Measurements from ENCODE around the gene MUSTN1. TPM values are rescaled to one million over a fixed set of nuclear protein-coding genes. Genes with fewer than 3 reads are reported as not detected.

The MUSTN1 gene
- not detected in 2 replicates for total RNA-seq

GRCh38 chr3:52834871-52835501 is at the start of gene MUSTN1:
MUSTN1 (minus strand) TSS chr3:52835019; CDS start chr3:52834948, 71 bp downstream.

GRCh38 chr3:52830535-52831258 is 4.1 kb downstream of the MUSTN1 start, which contains the start of gene ITIH4:
ITIH4 (minus strand) TSS chr3:52830672; CDS start chr3:52830642, 30 bp downstream.

GRCh38 chr3:52794612-52795099 is 40.2 kb downstream of the MUSTN1 start, which contains the start of gene ITIH3:
ITIH3 (plus strand) TSS chr3:52794796; CDS start chr3:52794804, 8 bp downstream.

Other genes starting within 250 kb of the MUSTN1 start
- 45.1 and 56.7 TPM in 2 replicates for gene PBRM1, start 149.1 kb downstream of the MUSTN1 start, total RNA-seq
- gene GNL3, start 149.0 kb downstream of the MUSTN1 start, total RNA-seq, result 95.0 and 122 TPM in 2 replicates
- gene GLT8D1, start 129.2 kb downstream of the MUSTN1 start, total RNA-seq, result 104 and 141 TPM in 2 replicates
- 43.4 and 58.2 TPM in 2 replicates for gene SPCS1, start 128.9 kb downstream of the MUSTN1 start, total RNA-seq
- gene NEK4, start 64.1 kb downstream of the MUSTN1 start, total RNA-seq, result 24.3 and 27.8 TPM in 2 replicates
- 0.14 and 0.18 TPM in 2 replicates for gene ITIH1, start 57.4 kb downstream of the MUSTN1 start, total RNA-seq
- gene ITIH3, start 40.2 kb downstream of the MUSTN1 start, total RNA-seq, result 0.09 and 0.28 TPM in 2 replicates
- gene ITIH4, start 4.3 kb downstream of the MUSTN1 start, total RNA-seq, result 1.2 and 1.6 TPM in 2 replicates
- 10.0 and 12.4 TPM in 2 replicates for gene STIMATE, start 62.5 kb upstream of the MUSTN1 start, total RNA-seq
- 4.7 and 6.7 TPM in 2 replicates for gene SFMBT1, start 211.1 kb upstream of the MUSTN1 start, total RNA-seq

Data from smooth muscle cell of bladder (primary cell).